RPMI7951 (cell line): ENCODE data around the gene ARSG. TPM values are rescaled to one million over a fixed set of nuclear protein-coding genes. Genes with fewer than 3 reads are reported as not detected.
A peak's percentile ranks its signal among the peaks of the same experiment; 100 is the strongest.
"Not testable (repeated sequence)": the region's sequence is repeated elsewhere in the genome, so short reads cannot be mapped to it uniquely, and the experiment has no call there.

ENCODE experiments used
- DNase-seq: peaks from one replicate; pipeline ENCODE4 v3.0.0-alpha.2; 2012; ENCODE audit warnings: low read depth
- total RNA-seq: library from RNA; depleted of rRNA; stranded (reverse); fragments of >200 nt; shearing (Covaris generic); gene quantifications from 2 replicates; pipeline ENCODE4 v1.2.3, GENCODE V29; 2014

ARSG gene
- total RNA-seq, 1 experiment from 2014 or later, result 2.3 TPM

- DNase-seq, result peak; percentile 20
These were observed 37.4 kb downstream of the ARSG start for GRCh38 chr17:68328676-68329075.

DNA sequence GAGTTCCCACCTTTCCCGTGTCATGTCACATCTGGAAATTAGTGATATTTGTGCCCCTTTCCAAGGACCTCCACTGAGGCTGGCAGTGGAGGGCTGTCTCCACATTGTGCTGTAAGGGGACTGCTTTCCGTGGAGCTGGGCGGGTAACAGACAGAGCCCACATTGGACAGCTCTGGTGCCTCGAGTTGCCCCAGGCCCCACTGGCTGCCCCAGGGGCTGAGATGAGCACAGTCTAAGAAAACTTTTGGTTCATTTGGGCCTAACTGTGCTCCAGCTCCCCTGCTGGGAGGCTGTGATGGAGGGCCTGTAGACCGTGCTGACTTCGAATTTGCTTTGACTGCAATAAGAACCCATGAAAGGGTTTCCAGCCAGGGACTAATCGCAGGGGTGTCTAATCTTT, 38.0 kb downstream of the ARSG start:
- no peak for DNase-seq

DNA sequence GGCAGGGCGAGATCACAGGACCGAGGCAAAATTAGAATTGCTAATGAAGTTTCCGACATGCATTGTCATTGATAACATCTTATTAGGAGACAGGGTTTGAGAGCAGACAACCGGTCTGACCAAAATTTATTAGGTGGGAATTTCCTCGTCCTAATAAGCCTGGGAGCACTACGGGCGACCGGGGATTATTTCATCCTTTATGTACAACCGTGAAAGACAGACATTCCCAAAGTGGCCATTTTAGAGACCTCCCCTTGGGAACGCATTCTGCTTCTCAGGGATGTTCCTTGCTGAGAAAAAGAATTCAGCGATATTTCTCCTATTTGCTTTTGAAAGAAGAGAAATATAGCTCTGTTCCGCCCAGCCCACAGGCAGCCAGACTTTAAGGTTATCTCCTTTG, 40.6 kb downstream of the ARSG start:
- DNase-seq, result not testable (repeated sequence)

DNA sequence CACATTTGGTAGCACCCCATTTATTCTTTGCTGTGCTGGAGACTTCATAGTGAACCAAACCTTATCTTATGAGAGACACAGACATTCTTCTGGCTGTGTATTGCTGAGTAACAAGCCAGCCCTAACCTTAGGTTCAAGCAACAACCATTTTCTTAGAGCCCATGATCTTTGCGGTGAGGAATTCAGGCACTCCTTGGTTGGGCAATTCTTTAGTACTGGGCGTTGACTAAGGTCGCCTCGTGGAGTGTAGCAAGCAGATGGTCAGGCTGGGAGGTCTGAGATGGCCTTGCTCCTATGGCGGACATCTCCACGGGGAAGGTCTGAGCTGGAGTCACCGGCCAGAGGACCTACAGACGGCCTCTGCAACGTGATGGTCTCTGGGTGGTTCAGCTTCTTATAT, 43.1 kb downstream of the ARSG start:
- no peak for DNase-seq

DNA sequence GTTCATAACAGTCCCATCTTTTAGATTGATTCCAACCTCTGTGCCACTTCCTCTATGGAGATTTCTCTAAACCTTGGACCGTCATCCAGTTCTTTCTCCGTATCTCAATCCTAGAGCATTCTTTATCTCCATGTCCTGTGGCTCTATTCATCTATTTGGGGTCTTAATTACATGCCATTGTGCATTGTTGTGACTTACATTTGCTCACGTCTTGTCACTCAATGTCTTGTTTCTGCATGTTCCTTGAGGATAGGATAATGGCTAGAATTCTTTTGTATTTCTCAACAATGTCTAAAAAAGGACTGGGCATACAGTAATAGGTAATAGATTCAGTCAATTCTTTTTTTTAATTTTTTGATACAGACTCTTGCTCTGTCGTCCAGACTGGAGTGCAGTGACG, 50.2 kb downstream of the ARSG start:
- no peak for DNase-seq

GRCh38 chr17:68343976-68344375, 52.7 kb downstream of the ARSG start:
- DNase-seq, result no peak

DNA sequence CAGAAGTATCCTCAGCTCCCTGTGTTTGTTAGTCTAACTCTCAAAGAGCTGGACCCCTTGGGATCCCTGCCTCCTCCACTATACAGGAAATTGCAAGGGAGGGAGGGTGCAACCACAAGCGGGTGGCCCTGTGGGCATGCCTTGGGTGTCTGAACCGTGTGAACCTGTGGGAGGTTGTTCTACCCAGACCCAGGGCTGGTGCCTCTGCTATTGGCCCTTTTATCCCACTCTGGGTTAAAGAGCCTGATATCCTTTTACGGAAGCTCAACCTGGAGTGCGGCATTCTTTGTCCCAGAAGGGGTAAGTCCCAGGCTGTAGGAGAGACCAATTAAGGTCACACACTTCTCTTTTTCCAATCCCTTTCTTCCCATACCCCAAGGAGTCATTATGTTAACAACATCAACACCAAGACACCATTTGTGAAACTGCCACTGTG, 53.4 kb downstream of the ARSG start:
- DNase-seq, result no peak

DNA sequence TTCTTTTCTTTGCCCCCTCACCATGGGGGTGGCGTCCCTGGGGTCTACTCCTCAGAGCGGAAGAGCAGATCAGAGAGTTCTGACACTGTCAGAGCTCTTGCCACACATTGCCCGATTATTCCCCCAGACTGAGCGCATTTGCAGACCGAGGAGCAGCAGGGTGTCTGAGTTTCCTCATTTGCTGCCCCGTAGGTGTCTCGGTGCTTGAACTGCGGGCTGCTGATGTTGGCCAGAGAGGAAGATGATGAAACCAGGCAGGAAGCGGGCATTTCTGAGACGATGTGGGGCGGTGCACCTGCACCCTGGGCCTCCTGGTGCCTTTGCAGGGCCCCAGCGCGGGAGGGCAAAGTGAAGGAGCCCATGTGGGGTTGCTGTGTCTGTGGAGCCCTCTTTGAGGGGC, 55.2 kb downstream of the ARSG start:
- no peak for DNase-seq

DNA sequence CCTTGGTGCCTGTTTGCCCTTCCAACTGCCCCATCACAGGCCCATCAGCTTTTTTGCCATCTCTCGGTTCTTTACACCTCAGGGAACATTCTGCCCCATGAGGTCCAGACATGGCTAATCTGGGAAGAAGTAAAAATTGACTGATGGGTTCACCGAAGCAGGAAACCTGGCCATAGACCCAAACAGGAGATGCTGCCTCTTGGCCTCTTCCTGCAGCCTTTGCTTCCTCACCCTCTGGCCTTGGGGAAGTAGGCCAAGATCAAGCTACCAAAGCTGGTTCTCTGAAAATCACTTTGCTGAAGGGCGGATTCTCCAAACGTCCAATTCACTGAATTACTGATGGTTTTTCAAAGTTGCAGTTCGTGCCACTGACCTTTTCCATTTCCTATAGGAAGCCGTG, 56.1 kb downstream of the ARSG start:
- DNase-seq, result no peak

- DNase-seq, result no peak
These were observed 57.9 kb downstream of the ARSG start for GRCh38 chr17:68349157-68349556.

DNA sequence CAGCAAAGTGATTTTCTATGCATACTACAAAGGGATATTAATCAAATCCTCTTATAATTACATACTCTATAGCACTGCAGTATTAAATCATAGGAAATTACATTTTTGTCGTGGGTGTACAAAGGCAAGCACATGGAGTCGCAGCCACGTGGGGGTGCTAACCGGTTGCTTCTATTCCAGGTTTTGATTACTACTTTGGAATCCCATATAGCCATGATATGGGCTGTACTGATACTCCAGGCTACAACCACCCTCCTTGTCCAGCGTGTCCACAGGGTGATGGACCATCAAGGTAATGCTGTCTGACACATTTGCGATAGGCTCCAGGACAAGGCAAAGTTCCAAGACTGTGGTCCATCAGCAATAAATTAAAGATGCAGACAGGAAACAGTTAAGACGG, 60.1 kb downstream of the ARSG start:
- peak; percentile 62 for DNase-seq

GRCh38 chr17:68352041-68352440, 60.7 kb downstream of the ARSG start:
- DNase-seq, result no peak

- not testable (repeated sequence) for DNase-seq
These were observed 61.4 kb downstream of the ARSG start for GRCh38 chr17:68352671-68353070.

DNA sequence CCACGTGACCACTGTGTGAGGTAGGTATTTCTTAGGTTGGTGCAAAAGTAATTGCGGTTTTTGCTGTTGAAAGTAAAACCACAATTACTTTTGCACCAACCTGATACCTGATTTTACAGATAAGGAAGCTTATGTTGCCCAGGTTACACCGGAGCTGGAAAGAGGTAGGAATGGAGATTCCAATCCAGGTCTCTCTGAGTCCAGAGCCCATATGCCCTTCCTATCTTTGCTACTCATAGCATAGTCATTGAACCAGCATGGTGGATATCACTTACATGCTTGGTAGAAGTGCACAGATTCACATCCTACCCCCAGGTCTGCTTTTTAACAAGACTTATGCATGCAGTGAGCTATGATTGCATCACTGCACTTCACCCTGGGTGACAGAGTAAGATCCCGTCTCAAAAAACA, 61.8 kb downstream of the ARSG start:
- DNase-seq, result no peak

GRCh38 chr17:68354311-68354710, 63.0 kb downstream of the ARSG start:
- peak; percentile 45 for DNase-seq

- DNase-seq, result peak; percentile 63
These were observed 63.8 kb downstream of the ARSG start for GRCh38 chr17:68355108-68355507.

DNA sequence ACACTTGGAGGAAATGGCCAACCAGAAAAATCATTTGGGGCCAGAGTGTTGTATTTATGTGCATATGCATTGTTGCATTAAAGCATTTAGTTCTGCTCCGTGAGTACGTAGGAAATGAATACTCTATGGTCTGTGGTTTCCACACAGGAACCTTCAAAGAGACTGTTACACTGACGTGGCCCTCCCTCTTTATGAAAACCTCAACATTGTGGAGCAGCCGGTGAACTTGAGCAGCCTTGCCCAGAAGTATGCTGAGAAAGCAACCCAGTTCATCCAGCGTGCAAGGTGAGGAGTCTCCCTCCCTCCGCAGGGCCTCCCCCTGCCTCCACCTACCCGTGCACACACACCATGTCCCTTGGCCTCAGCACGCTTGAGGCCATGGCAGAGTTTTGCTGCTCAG, 65.2 kb downstream of the ARSG start:
- peak; percentile 79 for DNase-seq

DNA sequence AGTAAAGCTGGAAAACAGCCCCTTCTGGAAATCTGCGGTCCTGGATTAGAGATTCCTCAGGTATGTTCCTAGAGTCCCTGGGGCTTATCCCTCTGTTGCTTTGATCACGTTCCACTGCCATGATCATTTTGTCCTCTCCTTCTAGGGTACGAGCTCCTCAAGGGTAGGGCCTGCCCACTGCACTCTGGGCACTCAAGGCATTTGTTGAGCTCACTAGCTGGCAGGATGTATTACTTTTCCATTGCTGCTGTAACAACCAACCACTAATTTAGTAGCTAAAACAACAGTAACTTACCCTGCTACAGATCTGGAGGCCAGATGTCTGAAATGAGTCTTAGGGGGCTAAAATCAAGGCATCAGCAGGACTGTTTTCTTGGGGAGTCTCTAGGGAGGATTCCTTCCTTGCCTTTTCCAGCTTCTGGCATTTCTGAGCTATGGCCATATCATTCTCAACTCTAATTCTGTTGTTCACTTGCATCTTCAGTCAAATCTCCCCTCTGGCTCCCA, 65.7 kb downstream of the ARSG start:
- DNase-seq, result peak; percentile 29

- no peak for DNase-seq
These were observed 66.6 kb downstream of the ARSG start for GRCh38 chr17:68357886-68358285.

DNA sequence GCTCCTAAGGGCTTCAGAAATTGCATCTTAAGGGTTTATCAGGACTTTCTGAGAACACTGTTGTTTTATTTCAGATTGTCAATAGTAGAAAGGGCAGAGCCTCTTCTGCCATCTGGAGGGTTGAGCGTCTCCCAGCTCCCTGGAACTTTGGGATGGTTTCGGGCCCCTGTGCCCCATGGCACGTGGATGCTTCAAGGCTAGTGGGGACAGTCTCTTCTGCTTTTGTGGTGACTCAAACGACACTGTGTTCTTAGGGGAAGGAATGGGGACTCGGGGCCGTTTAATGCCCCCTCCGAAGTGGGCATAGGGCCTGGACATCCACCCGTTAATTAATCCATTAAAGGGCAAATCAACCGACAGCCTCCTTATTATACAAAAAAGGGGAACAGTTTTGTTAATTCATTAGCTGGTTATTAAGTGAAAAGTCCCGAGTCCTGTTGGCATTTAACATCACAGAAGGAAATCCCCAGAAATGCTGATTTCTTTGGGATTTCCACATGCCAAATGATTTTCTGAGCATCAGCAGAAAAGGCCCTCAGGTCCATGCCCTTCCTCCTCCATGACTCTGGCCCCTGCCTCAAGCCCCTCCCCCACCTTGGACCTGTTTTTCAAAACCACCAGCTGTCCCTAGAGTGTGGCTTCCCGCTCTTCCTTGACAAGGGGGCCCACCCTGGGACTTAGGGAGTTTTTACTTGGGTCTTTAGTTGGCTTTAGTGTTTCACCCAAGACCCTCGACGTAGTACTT, 68.7 kb downstream of the ARSG start:
- DNase-seq, result no peak

- no peak for DNase-seq
These were observed 74.2 kb downstream of the ARSG start for GRCh38 chr17:68365469-68365868.

GRCh38 chr17:68368387-68368786, 77.1 kb downstream of the ARSG start:
- DNase-seq, result no peak

GRCh38 chr17:68375566-68375965, 84.3 kb downstream of the ARSG start:
- DNase-seq, result no peak

DNA sequence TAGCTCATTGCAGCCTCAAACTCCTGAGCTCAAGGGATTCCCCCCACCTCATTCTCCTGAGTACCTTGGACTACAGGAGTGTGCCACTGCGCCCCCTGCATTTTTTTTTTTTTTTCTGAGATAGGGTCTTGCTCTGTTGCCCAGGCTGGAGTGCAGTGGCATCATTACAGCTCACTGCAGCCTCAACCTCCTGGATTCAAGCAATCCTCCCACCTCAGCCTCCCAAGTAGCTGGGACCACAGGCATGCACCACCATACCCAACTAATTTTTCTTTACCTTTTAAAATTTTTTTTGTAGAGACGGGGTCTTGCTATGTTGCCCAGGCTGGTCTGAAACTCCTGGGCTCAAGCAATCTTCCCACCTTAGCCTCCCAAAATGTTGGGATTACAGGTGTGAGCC, 84.9 kb downstream of the ARSG start:
- not testable (repeated sequence) for DNase-seq
